H1 (cell line): ENCODE data around the gene LIG1. TPM values are rescaled to one million over a fixed set of nuclear protein-coding genes. Genes with fewer than 3 reads are reported as not detected.

Experiments used
- CTCF ChIA-PET: fragments of 300-600 bp; sonication (Branson Sonifier 250); formaldehyde crosslinking; loops from one replicate; lab custom pipeline; 2021; ENCODE audit not compliant: partially characterized antibody; lab: Charles Lee
- POLR2A ChIA-PET: fragments of 300-600 bp; sonication (Branson Sonifier 250); formaldehyde crosslinking; loops from one replicate; lab custom pipeline; 2021; ENCODE audit warnings: inconsistent platforms; ENCODE audit not compliant: partially characterized antibody; lab: Charles Lee
- DNase-seq, 2 experiments: peaks; one replicate each; pipeline versions ENCODE4 v3.0.0 to v3.0.0-alpha.2; 2010 to 2022; ENCODE audit warnings: low spot score in 2 of 2, low read depth in 1 of 2, mixed read lengths in 1 of 2
- FAIRE-seq: peaks from 2 replicates; lab custom pipeline; 2011; peaks lifted over from hg19 to GRCh38; lab: Jason Lieb, UNC
- H2AFZ ChIP-seq: 2 replicates; pipeline ENCODE4 v1.8.1; 2012; ENCODE audit warnings: low read length, inconsistent platforms
- H2AK5ac ChIP-seq: 2 replicates; pipeline ENCODE4 v1.6.1; 2013; ENCODE audit warnings: low read depth, low read length
- H2BK120ac ChIP-seq: replicated peaks from 2 replicates; pipeline ENCODE3; 2013; ENCODE audit warnings: low read depth, low read length, inconsistent platforms
- H2BK12ac ChIP-seq: 2 replicates; pipeline ENCODE4 v1.6.1; 2013; ENCODE audit warnings: low read depth, low read length
- H2BK15ac ChIP-seq: 2 replicates; pipeline ENCODE4 v1.6.1; 2013; ENCODE audit warnings: low read length
- H2BK20ac ChIP-seq: 2 replicates; pipeline ENCODE4 v1.6.1; 2013; ENCODE audit warnings: low read length
- H2BK5ac ChIP-seq: 2 replicates; pipeline ENCODE4 v1.6.1; 2013; ENCODE audit warnings: low read depth, low read length
- H3K14ac ChIP-seq: 2 replicates; pipeline ENCODE4 v1.6.1; 2013; ENCODE audit warnings: inconsistent platforms; ENCODE audit not compliant: insufficient read length
- H3K18ac ChIP-seq: 2 replicates; pipeline ENCODE4 v1.6.1; 2013; ENCODE audit warnings: low read length; ENCODE audit errors: extremely low read depth
- H3K23ac ChIP-seq: 2 replicates; pipeline ENCODE4 v1.6.1; 2013; ENCODE audit warnings: inconsistent platforms; ENCODE audit not compliant: insufficient read length
- H3K23me2 ChIP-seq: 2 replicates; pipeline ENCODE4 v1.6.1; 2013; ENCODE audit warnings: low read depth, low read length
- H3K27ac ChIP-seq: 2 replicates; pipeline ENCODE4 v1.6.1; 2011; ENCODE audit warnings: low read depth, low read length, inconsistent platforms
- H3K27me3 ChIP-seq, 4 experiments: replicated peaks in 1 of 4; 1 replicate in 1 of 4; 2 replicates in 3 of 4; pipeline versions ENCODE4 v1.6.1 to v1.8.1; 2011 to 2013; ENCODE audit warnings: low read length in 3 of 4, mild to moderate bottlenecking in 3 of 4, inconsistent platforms in 2 of 4, mixed read lengths in 2 of 4, moderate library complexity in 1 of 4; ENCODE audit not compliant: control insufficient read depth in 3 of 4, insufficient read depth in 3 of 4; ENCODE audit errors: extremely low read depth in 1 of 4
- H3K36me3 ChIP-seq, 4 experiments: 2 replicates each; pipeline versions ENCODE4 v1.6.1 to v1.8.1; 2011 to 2013; ENCODE audit warnings: mild to moderate bottlenecking in 4 of 4, low read length in 3 of 4, moderate library complexity in 2 of 4, control low read depth in 1 of 4, inconsistent platforms in 1 of 4; ENCODE audit not compliant: insufficient read depth in 4 of 4, control insufficient read depth in 2 of 4
- H3K4ac ChIP-seq: replicated peaks from 2 replicates; pipeline ENCODE3; 2013; ENCODE audit warnings: low read length, low read depth, mixed read lengths, inconsistent platforms; ENCODE audit not compliant: insufficient read length
- H3K4me1 ChIP-seq, 4 experiments: replicated peaks in 1 of 4; 1 replicate in 1 of 4; 2 replicates in 3 of 4; pipeline versions ENCODE4 v1.6.1 to v1.8.1; 2011 to 2013; ENCODE audit warnings: low read length in 3 of 4, inconsistent platforms in 2 of 4, mixed read lengths in 1 of 4; ENCODE audit not compliant: insufficient read depth in 4 of 4, control insufficient read depth in 3 of 4
- H3K4me2 ChIP-seq, 2 experiments: 2 replicates each; pipeline versions ENCODE4 v1.6.1 to v1.8.1; 2011 to 2013; ENCODE audit warnings: low read depth in 2 of 2, low read length in 2 of 2, control low read depth in 1 of 2, inconsistent platforms in 1 of 2, mild to moderate bottlenecking in 1 of 2; ENCODE audit not compliant: insufficient read depth in 1 of 2
- H3K4me3 ChIP-seq, 4 experiments: fragments of 200-600, 300-600 bp in 1 of 4; sonication (generic), shearing (Covaris generic), sonication (Bioruptor Twin) in 1 of 4; 2 replicates each; pipeline versions ENCODE4 v1.5.1 to v1.8.1; 2011 to 2016; ENCODE audit warnings: low read length in 4 of 4, low read depth in 3 of 4, control low read depth in 2 of 4, inconsistent platforms in 2 of 4, mild to moderate bottlenecking in 2 of 4, mixed read lengths in 1 of 4, moderate library complexity in 1 of 4; ENCODE audit not compliant: insufficient read depth in 2 of 4; ENCODE audit errors: extremely low read depth in 1 of 4
- H3K56ac ChIP-seq: replicated peaks from 2 replicates; pipeline ENCODE3; 2013; ENCODE audit warnings: low read depth, mild to moderate bottlenecking, mixed read lengths, low read length, inconsistent platforms; ENCODE audit not compliant: insufficient read length
- H3K79me1 ChIP-seq: 2 replicates; pipeline ENCODE4 v1.6.1; 2013; ENCODE audit warnings: low read depth, low read length, control low read depth
- H3K79me2 ChIP-seq, 2 experiments: 2 replicates each; pipeline versions ENCODE4 v1.6.1 to v1.8.1; 2012 to 2013; ENCODE audit warnings: low read length in 2 of 2, mild to moderate bottlenecking in 2 of 2, inconsistent platforms in 1 of 2; ENCODE audit not compliant: insufficient read depth in 2 of 2, control insufficient read depth in 1 of 2
- H3K9ac ChIP-seq, 4 experiments: replicated peaks in 1 of 4; 1 replicate in 1 of 4; 2 replicates in 3 of 4; pipeline versions ENCODE4 v1.6.1 to v1.8.1; 2011 to 2013; ENCODE audit warnings: low read depth in 3 of 4, low read length in 3 of 4, control low read depth in 2 of 4, mild to moderate bottlenecking in 2 of 4, moderate library complexity in 2 of 4, inconsistent platforms in 1 of 4; ENCODE audit errors: extremely low read depth in 1 of 4
- H3K9me3 ChIP-seq, 2 experiments: 2 replicates each; pipeline versions ENCODE4 v1.6.1 to v1.8.1; 2012 to 2013; ENCODE audit warnings: mild to moderate bottlenecking in 2 of 2, moderate library complexity in 2 of 2, control low read depth in 1 of 2, inconsistent platforms in 1 of 2, low read depth in 1 of 2, low read length in 1 of 2, mixed read lengths in 1 of 2; ENCODE audit not compliant: insufficient read depth in 2 of 2
- H4K20me1 ChIP-seq, 2 experiments: replicated peaks in 1 of 2; 2 replicates each; pipeline versions ENCODE3 to v1.8.1; 2011 to 2013; ENCODE audit warnings: inconsistent platforms in 2 of 2, low read length in 2 of 2, mild to moderate bottlenecking in 1 of 2; ENCODE audit not compliant: insufficient read depth in 2 of 2, control insufficient read depth in 1 of 2
- H4K5ac ChIP-seq: 2 replicates; pipeline ENCODE4 v1.6.1; 2013; ENCODE audit warnings: low read length, low read depth, mixed read lengths, inconsistent platforms; ENCODE audit not compliant: insufficient read length
- H4K8ac ChIP-seq: 2 replicates; pipeline ENCODE4 v1.8.0; 2013; ENCODE audit warnings: mild to moderate bottlenecking, moderate library complexity, low read length, inconsistent platforms; ENCODE audit not compliant: insufficient read depth; ENCODE audit errors: extremely low read depth
- H4K91ac ChIP-seq: replicated peaks from 2 replicates; pipeline ENCODE3; 2013; ENCODE audit warnings: low read length, mixed read lengths, inconsistent platforms; ENCODE audit not compliant: insufficient read length
- BACH1 ChIP-seq: IDR thresholded peaks from 2 replicates; pipeline ENCODE4 v1.6.1; 2012; ENCODE audit warnings: low read length, improper control_type of control experiment
- BRCA1 ChIP-seq: IDR thresholded peaks from 2 replicates; pipeline ENCODE4 v1.6.1; 2012; ENCODE audit warnings: low read depth, low read length, improper control_type of control experiment
- CHD2 ChIP-seq: IDR thresholded peaks from 2 replicates; pipeline ENCODE4 v1.6.1; 2012; ENCODE audit warnings: low read length, improper control_type of control experiment
- GABPA ChIP-seq: IDR thresholded peaks from 2 replicates; pipeline ENCODE4 v1.6.1; 2011; ENCODE audit warnings: mild to moderate bottlenecking, low read length, moderate library complexity, borderline replicate concordance; ENCODE audit not compliant: insufficient read depth
- GTF2F1 ChIP-seq: IDR thresholded peaks from 2 replicates; pipeline ENCODE4 v1.6.1; 2012; ENCODE audit warnings: low read depth, low read length, improper control_type of control experiment, borderline replicate concordance
- KDM1A ChIP-seq: fragments of 200-600, 300-600 bp; sonication (generic); IDR thresholded peaks from 2 replicates; pipeline ENCODE4 v1.7.1; 2016; ENCODE audit warnings: mild to moderate bottlenecking, low read length, borderline replicate concordance
- NANOG ChIP-seq: IDR thresholded peaks from 2 replicates; pipeline ENCODE4 v1.6.1; 2011; ENCODE audit warnings: low read length, low read depth, mild to moderate bottlenecking, inconsistent platforms; ENCODE audit not compliant: insufficient read depth, poor library complexity, severe bottlenecking
- POLR2A ChIP-seq, 2 experiments: IDR thresholded peaks; 1 replicate in 1 of 2; 2 replicates in 1 of 2; pipeline ENCODE4 v1.6.1; 2011; ENCODE audit warnings: low read depth in 2 of 2, low read length in 2 of 2, mild to moderate bottlenecking in 2 of 2; ENCODE audit errors: control extremely low read depth in 1 of 2
- RXRA ChIP-seq: IDR thresholded peaks from 2 replicates; pipeline ENCODE4 v1.6.1; 2011; ENCODE audit warnings: low read depth, mild to moderate bottlenecking, low read length, moderate library complexity; ENCODE audit not compliant: insufficient read depth
- USF2 ChIP-seq: IDR thresholded peaks from 2 replicates; pipeline ENCODE4 v1.6.1; 2011; ENCODE audit warnings: low read length, improper control_type of control experiment
- ZNF274 ChIP-seq: IDR thresholded peaks from 2 replicates; pipeline ENCODE4 v1.7.0; 2012; ENCODE audit warnings: low read length, borderline replicate concordance; ENCODE audit errors: extremely low read depth
- WGBS, 2 experiments: shearing (Covaris generic) in 1 of 2; methylation state at CpG; one replicate each; pipeline versions ENCODE4 v1.1.6 to v1.1.7; 2013 to 2015; ENCODE audit warnings: low lambda C conversion rate in 2 of 2, mixed read lengths in 2 of 2, inconsistent platforms in 1 of 2, low coverage in 1 of 2, missing lambda C conversion rate in 1 of 2; ENCODE audit not compliant: insufficient replicate concordance in 2 of 2, insufficient coverage in 1 of 2, insufficient read length in 1 of 2; ENCODE audit errors: extremely low coverage in 1 of 2, missing lambda C conversion rate in 1 of 2; 5-methylcytosine and 5-hydroxymethylcytosine counted together
- polyA plus RNA-seq, 7 experiments: library from polyadenylated mRNA; depleted of rRNA in 3 of 7; stranded (reverse) in 5 of 7; unstranded in 2 of 7; fragments of >200 nt in 5 of 7; fragments of 200-250 nt in 2 of 7; gene quantifications; 1 replicate in 5 of 7; 2 replicates in 1 of 7; 4 replicates in 1 of 7; pipeline versions ENCODE4 v1.2.1 to v1.2.3, GENCODE V29; 2011 to 2013; ENCODE audit warnings: missing spikeins in 2 of 7, mixed read lengths in 2 of 7
- total RNA-seq: library from RNA; stranded (reverse); fragmentation: NEBNext Ultra II Directional; extraction: Animal tissue kit (Norgen Biotek cat#: 25700); gene quantifications from 2 replicates; pipeline ENCODE4 v1.2.1, GENCODE V29; 2021
- TF ChIP-seq, protein P1 (sequence below): IDR thresholded peaks from 2 replicates; pipeline ENCODE4 v1.6.1; 2012; ENCODE audit warnings: inconsistent platforms

Gene LIG1
- total and polyA plus RNA-seq, 2 of the 8 experiments (the other 6 are each of a cell fraction or from before 2014, with no cell fraction given), result 67.6 to 113 TPM

DNA sequence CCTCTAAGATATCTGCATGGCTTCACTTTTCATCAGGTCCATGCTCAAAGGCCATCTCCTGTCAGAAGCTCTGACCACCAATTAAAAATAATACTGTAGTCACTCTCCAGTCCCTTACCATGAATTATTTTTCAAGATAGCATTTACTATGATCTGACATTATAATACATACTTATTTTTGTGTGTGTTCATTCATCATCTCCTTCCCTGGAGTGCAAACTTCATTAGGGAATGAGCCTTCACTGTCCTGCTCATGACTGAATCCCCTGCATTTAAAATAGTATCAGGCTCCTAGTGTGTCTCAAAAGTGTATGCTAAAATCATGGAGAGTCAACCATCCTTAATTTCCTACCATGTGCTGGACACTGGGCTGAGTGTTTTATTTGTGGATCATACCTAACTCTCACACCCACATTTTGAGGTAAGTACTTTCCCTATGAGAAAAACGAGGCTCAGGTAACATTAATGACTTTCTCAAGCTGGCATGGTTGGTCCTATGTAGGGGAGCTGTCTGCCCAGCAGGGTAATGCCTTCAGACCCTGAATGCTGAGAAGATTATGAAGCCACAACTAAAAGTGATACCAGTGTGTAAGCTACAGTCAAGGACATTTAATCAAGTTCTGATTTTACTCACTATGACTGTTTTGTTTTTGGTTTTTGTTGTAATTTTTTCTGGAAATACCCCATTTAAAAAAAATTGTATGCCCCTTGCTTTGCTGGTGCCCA lies 75.9 kb downstream of the LIG1 start:
- no peak overlapping the region for H3K56ac ChIP-seq
- no peak overlapping the region for H4K5ac ChIP-seq
- no peak overlapping the region for H4K91ac ChIP-seq
- H4K8ac ChIP-seq, result no peak overlapping the region
- no peak overlapping the region for H2AFZ ChIP-seq
- H2BK15ac ChIP-seq, result no peak overlapping the region
- H3K9ac ChIP-seq, result no peak overlapping the region
- H3K4me3 ChIP-seq, result no peak overlapping the region
- H3K27me3 ChIP-seq, result no peaks in the 10 kb centered on the region; a peak in 1 of 7 replicates
- H3K4me1 ChIP-seq, result no peaks in the 10 kb centered on the region
- no peaks in the 10 kb centered on the region for H3K36me3 ChIP-seq
- no peak overlapping the region for H2BK5ac ChIP-seq
- no peak overlapping the region for H2BK20ac ChIP-seq
- WGBS, 2 experiments, result 76% methylated on average over 1 of the region's 1 CpG; no CpG with 5 or more reads in 1 of the 2 experiments
- H3K23ac ChIP-seq, result no peak overlapping the region
- H2BK12ac ChIP-seq, result no peak overlapping the region
- no peak overlapping the region for H3K18ac ChIP-seq
- no peaks in the 10 kb centered on the region for H4K20me1 ChIP-seq
- ChIA-PET POLR2A (interaction anchor here (1.2 kb wide), 1 partner anchor 8 kb away, joined by 4 read pairs; no protein-coding TSS in a partner anchor), CTCF (interaction anchor here (0.7 to 2.9 kb wide), 7 partner anchors 9 to 132 kb away, joined by 3 to 14 read pairs (median 3); partner anchors contain the start of gene PLA2G4C)
- no peak overlapping the region for H3K4ac ChIP-seq
- H2AK5ac ChIP-seq, result no peak overlapping the region
- H3K14ac ChIP-seq, result no peak overlapping the region
- no peak overlapping the region for H3K27ac ChIP-seq
- H2BK120ac ChIP-seq, result no peak overlapping the region
- DNase-seq, result no peak
- H3K23me2 ChIP-seq, result no peaks in the 10 kb centered on the region
- no peak overlapping the region for H3K4me2 ChIP-seq
- no peaks in the 10 kb centered on the region for H3K79me1 ChIP-seq
- H3K79me2 ChIP-seq, result no peaks in the 10 kb centered on the region
- H3K9me3 ChIP-seq, result no peaks in the 10 kb centered on the region
- no peak for FAIRE-seq
- TF ChIP-seq, protein P1, sequence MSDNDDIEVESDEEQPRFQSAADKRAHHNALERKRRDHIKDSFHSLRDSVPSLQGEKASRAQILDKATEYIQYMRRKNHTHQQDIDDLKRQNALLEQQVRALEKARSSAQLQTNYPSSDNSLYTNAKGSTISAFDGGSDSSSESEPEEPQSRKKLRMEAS, result no peak
- TF ChIP-seq CHD2 (no peak), GTF2F1 (no peak), RXRA (no peak), POLR2A (IDR thresholded peaks at IDR 0.05; ENCODE audit: control extremely low read depth in 1 of 2, low read depth in 2 of 2, low read length in 2 of 2) (no peak), KDM1A (no peak), NANOG (no peak), ZNF274 (no peak), USF2 (no peak), GABPA (no peak), BACH1 (no peak), BRCA1 (no peak)
